ENCODE measurements around the gene PLXND1.

DNA sequence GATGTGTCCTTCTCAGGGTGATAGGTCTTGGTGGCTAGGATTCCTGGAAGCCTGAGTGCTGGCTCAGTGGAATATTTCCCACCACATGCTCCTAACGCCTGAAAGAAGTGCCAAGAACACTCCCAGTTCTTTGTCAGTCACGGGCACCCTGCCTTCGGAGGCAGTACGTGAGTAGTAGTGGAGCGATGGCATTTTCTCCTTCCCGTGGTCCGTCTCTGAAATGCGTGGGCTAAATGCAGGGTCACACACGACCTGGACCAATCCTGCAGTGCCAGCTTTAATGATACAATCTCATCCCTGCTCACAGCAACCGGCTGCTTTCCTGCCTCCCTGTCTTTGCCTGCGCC is 49.0 kb downstream of the PLXND1 start:
- no peak for TF ChIP-seq POLR2A (IDR thresholded peaks at IDR 0.05)
- TF ChIP-seq, protein P1, sequence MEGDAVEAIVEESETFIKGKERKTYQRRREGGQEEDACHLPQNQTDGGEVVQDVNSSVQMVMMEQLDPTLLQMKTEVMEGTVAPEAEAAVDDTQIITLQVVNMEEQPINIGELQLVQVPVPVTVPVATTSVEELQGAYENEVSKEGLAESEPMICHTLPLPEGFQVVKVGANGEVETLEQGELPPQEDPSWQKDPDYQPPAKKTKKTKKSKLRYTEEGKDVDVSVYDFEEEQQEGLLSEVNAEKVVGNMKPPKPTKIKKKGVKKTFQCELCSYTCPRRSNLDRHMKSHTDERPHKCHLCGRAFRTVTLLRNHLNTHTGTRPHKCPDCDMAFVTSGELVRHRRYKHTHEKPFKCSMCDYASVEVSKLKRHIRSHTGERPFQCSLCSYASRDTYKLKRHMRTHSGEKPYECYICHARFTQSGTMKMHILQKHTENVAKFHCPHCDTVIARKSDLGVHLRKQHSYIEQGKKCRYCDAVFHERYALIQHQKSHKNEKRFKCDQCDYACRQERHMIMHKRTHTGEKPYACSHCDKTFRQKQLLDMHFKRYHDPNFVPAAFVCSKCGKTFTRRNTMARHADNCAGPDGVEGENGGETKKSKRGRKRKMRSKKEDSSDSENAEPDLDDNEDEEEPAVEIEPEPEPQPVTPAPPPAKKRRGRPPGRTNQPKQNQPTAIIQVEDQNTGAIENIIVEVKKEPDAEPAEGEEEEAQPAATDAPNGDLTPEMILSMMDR (IDR thresholded peaks at IDR 0.05), result no peak
